ENCODE measurements around the gene SYT5. TPM values are rescaled to one million over a fixed set of nuclear protein-coding genes. Genes with fewer than 3 reads are reported as not detected.

SYT5 gene
- total and polyA plus RNA-seq, 10 of the 15 experiments (the other 5 are each of a cell fraction or from before 2014, with no cell fraction given), result 0.04 to 0.79 (median 0.26) TPM; not detected in 7

DNA sequence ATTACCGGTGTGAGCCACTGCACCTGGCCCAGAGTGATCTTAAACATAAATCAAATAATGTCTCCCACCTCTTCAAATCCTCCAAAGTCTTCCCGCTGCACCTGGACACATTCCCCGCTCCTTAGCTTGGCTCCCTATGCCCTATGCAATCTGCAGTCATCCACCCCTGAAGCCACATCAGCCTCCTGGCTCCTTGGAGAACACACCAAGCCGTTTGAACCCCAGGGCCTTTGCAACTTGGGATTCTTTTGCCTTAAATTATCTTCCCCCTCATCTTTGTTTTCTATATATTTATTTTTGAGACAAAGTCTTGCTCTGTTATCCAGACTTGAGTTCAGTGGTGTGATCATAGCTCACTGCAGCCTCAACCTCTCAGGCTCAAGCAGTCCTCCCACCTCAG, 11.0 kb downstream of the SYT5 start:
- no TSS peak for BruUV-seq (replicated peaks)

More for the DNA sequence above, 11.0 kb downstream of the SYT5 start:
- no peaks in the 10 kb centered on the region for H4K20me1 ChIP-seq (ENCODE audit: control insufficient read depth, insufficient read depth)
- H3K9me3 ChIP-seq (replicated peaks; ENCODE audit: control insufficient read depth, insufficient read depth, low read length), result no peaks in the 10 kb centered on the region
- H3K4me2 ChIP-seq (ENCODE audit: control insufficient read depth, insufficient read depth), result no peak overlapping the region
- ChIA-PET POLR2A (interaction anchor here (0.7 kb wide), 1 partner anchor 245 kb away, joined by 7 read pairs; no protein-coding TSS in a partner anchor), SMC1A (ENCODE audit: uncharacterized antibody, unreplicated experiment) (no interaction called here), CTCF (no interaction called here), RAD21 (ENCODE audit: unreplicated experiment) (no interaction called here)
- in situ Hi-C loops (cut with MboI) (no loop called here), intact Hi-C loops (cut with micrococcal nuclease; ENCODE audit: unreplicated experiment) (no loop called here)
- FAIRE-seq (no peak), DNase-seq (ENCODE audit: low read depth, low spot score) (no peak), ATAC-seq (no peak)
- no peak overlapping the region for H3K9ac ChIP-seq (ENCODE audit: control insufficient read depth, insufficient read depth, low read length)
- TF ChIP-seq RB1 (IDR thresholded peaks at IDR 0.05; ENCODE audit: borderline replicate concordance), result no peak
- no peak for TF ChIP-seq CBX5 (IDR thresholded peaks at IDR 0.05; ENCODE audit: low read depth)
- TF ChIP-seq ZZZ3 (IDR thresholded peaks at IDR 0.05; ENCODE audit: control insufficient read depth, insufficient read length, low read depth), result no peak
- no peak for TF ChIP-seq BHLHE40 (IDR thresholded peaks at IDR 0.05; ENCODE audit: borderline replicate concordance in 1 of 2, low read depth in 2 of 2, low read length in 1 of 2)
- no peak for TF ChIP-seq MYC (IDR thresholded peaks at IDR 0.05; ENCODE audit: insufficient read depth, insufficient read length, insufficient replicate concordance, low read length, severe bottlenecking)
- no peak for TF ChIP-seq NFYB (IDR thresholded peaks at IDR 0.05; ENCODE audit: insufficient read depth, low read depth, low read length)
- TF ChIP-seq MEF2B (IDR thresholded peaks at IDR 0.05; ENCODE audit: partially characterized antibody, poor library complexity, severe bottlenecking), result no peak
- TF ChIP-seq NFXL1 (IDR thresholded peaks at IDR 0.05; ENCODE audit: borderline replicate concordance), result no peak
- no peak for TF ChIP-seq HDAC6 (IDR thresholded peaks at IDR 0.05; ENCODE audit: unreplicated experiment)
- no peak for TF ChIP-seq FOXM1 (IDR thresholded peaks at IDR 0.05; ENCODE audit: low read depth, low read length)
- TF ChIP-seq RELA (IDR thresholded peaks at IDR 0.05; ENCODE audit: borderline replicate concordance, partially characterized antibody), result no peak
- no peak for TF ChIP-seq MTA2 (IDR thresholded peaks at IDR 0.05; ENCODE audit: low read depth)
- TF ChIP-seq, protein P1, sequence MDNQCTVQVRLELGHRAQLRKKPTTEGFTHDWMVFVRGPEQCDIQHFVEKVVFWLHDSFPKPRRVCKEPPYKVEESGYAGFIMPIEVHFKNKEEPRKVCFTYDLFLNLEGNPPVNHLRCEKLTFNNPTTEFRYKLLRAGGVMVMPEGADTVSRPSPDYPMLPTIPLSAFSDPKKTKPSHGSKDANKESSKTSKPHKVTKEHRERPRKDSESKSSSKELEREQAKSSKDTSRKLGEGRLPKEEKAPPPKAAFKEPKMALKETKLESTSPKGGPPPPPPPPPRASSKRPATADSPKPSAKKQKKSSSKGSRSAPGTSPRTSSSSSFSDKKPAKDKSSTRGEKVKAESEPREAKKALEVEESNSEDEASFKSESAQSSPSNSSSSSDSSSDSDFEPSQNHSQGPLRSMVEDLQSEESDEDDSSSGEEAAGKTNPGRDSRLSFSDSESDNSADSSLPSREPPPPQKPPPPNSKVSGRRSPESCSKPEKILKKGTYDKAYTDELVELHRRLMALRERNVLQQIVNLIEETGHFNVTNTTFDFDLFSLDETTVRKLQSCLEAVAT (IDR thresholded peaks at IDR 0.05), result no peak
- no peak for TF ChIP-seq RAD21 (IDR thresholded peaks at IDR 0.05; ENCODE audit: insufficient read depth, low read depth, low read length)
- no peak overlapping the region for H3K4me3 ChIP-seq
- H3K27me3 ChIP-seq (replicated peaks in 1 of 2; ENCODE audit: control insufficient read depth in 2 of 2, insufficient read depth in 2 of 2, low read length in 1 of 2), result peaks cover 3 to 7% of the 10 kb centered on the region in 2 experiments; a peak in 1 of 4 replicates
- no peaks in the 10 kb centered on the region for H3K4me1 ChIP-seq (ENCODE audit: control insufficient read depth, insufficient read depth, low read length)
- WGBS (ENCODE audit: insufficient coverage, insufficient replicate concordance, low lambda C conversion rate, missing lambda C conversion rate), result 37% methylated on average over 4 of the region's 4 CpGs
- no peaks in the 10 kb centered on the region for H3K36me3 ChIP-seq (ENCODE audit: control insufficient read depth in 2 of 2, insufficient read depth in 2 of 2, low read length in 1 of 2)
- no peak overlapping the region for H3K27ac ChIP-seq (ENCODE audit: control insufficient read depth, insufficient read depth)
- no peaks in the 10 kb centered on the region for H3K79me2 ChIP-seq (ENCODE audit: control insufficient read depth, insufficient read depth, low read length)
- no peak overlapping the region for H2AFZ ChIP-seq (ENCODE audit: control insufficient read depth, low read depth, low read length)
